ENCODE data around the gene RBM17. TPM values are rescaled to one million over a fixed set of nuclear protein-coding genes. Genes with fewer than 3 reads are reported as not detected.

The RBM17 gene
- total and polyA plus RNA-seq, 2 of the 4 experiments (the other 2 are of a cell fraction), result 24.6 to 56.7 TPM

- no peak overlapping the region for H2AFZ ChIP-seq (replicated peaks; ENCODE audit: low read length, poor library complexity)
- H3K4me2 ChIP-seq (ENCODE audit: low read depth, low read length), result peak overlapping the region; percentile 27; the same call in 1 of the 2 replicates
- H3K23ac ChIP-seq (ENCODE audit: low read depth, low read length), result no peak overlapping the region
- TF ChIP-seq CEBPB (IDR thresholded peaks at IDR 0.05; ENCODE audit: low read depth, low read length) (0 out of 2 replicates have a peak, but pooled peaks have one; percentile 16), RAD21 (IDR thresholded peaks at IDR 0.05; ENCODE audit: low read length) (no peak), MAFK (IDR thresholded peaks at IDR 0.05; ENCODE audit: low read depth, low read length) (peak; percentile 68), NFE2L2 (IDR thresholded peaks at IDR 0.05; ENCODE audit: low read depth, low read length) (no peak)
- TF ChIP-seq, protein P1, sequence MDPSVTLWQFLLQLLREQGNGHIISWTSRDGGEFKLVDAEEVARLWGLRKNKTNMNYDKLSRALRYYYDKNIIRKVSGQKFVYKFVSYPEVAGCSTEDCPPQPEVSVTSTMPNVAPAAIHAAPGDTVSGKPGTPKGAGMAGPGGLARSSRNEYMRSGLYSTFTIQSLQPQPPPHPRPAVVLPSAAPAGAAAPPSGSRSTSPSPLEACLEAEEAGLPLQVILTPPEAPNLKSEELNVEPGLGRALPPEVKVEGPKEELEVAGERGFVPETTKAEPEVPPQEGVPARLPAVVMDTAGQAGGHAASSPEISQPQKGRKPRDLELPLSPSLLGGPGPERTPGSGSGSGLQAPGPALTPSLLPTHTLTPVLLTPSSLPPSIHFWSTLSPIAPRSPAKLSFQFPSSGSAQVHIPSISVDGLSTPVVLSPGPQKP (IDR thresholded peaks at IDR 0.05; ENCODE audit: borderline replicate concordance, low read depth, low read length), result no peak
- dilution Hi-C loops (cut with HindIII; ENCODE audit: low sequenced_read_pairs, unreplicated experiment) (no loop called here), intact Hi-C loops (cut with micrococcal nuclease) (loop anchor here (1.0 kb wide), 1 partner anchor 287 kb away; no protein-coding TSS in a partner anchor), in situ Hi-C loops (cut with MboI; ENCODE audit: low sequenced_read_pairs) (loop anchor here (5.0 kb wide), 2 partner anchors 82 to 292 kb away; no protein-coding TSS in a partner anchor)
- H2BK20ac ChIP-seq (ENCODE audit: low read depth, low read length), result peak overlapping the region; percentile 50; the same call in 1 of the 2 replicates
- H2AK9ac ChIP-seq (replicated peaks; ENCODE audit: low read depth, low read length, poor library complexity), result no peak overlapping the region
- ChIA-PET CTCF (interaction anchor here (1.4 kb wide), 1 partner anchor 287 kb away, joined by 4 read pairs; no protein-coding TSS in a partner anchor), POLR2A (ENCODE audit: unreplicated experiment) (no interaction called here)
- WGBS, 2 experiments (ENCODE audit: extremely low coverage in 2 of 2, insufficient read length in 1 of 2), result no CpG with 5 or more reads among the region's 4 CpGs
- no peak overlapping the region for H3K9ac ChIP-seq (ENCODE audit: low read depth, low read length)
- H3K56ac ChIP-seq (ENCODE audit: extremely low read depth, insufficient read depth, low read length), result no peak overlapping the region
- no peak overlapping the region for H3K4me3 ChIP-seq (ENCODE audit: insufficient read depth, low read depth, low read length)
- no peaks in the 10 kb centered on the region for H3K27me3 ChIP-seq (ENCODE audit: control insufficient read depth, insufficient read depth, low read length)
- peak overlapping the region in 1 of 2 experiments; percentile 6; a peak in 1 of 4 replicates for H4K8ac ChIP-seq (ENCODE audit: low read depth in 2 of 2, low read length in 2 of 2)
- peak overlapping the region; percentile 39 for H3K4ac ChIP-seq (ENCODE audit: low read depth, low read length)
- peaks cover 3% of the 10 kb centered on the region; the same call in 1 of the 2 replicates for H4K20me1 ChIP-seq (ENCODE audit: insufficient read depth, low read length)
- peaks cover 26 to 50% of the 10 kb centered on the region in 2 experiments for H3K79me1 ChIP-seq (ENCODE audit: low read depth in 1 of 2, low read length in 2 of 2)
- BruUV-seq (replicated peaks), result no TSS peak
- H3K27ac ChIP-seq (ENCODE audit: insufficient read depth, low read length), result peak overlapping the region; percentile 19; the same call in 1 of the 2 replicates
- H2BK15ac ChIP-seq (ENCODE audit: low read depth, low read length), result peak overlapping the region; percentile 1; the same call in 1 of the 3 replicates
- peak overlapping the region; percentile 38 for H3K14ac ChIP-seq (replicated peaks; ENCODE audit: low read depth, low read length)
- H3K18ac ChIP-seq (ENCODE audit: low read depth, low read length), result peak overlapping the region; percentile 0; the same call in 1 of the 2 replicates
- H3K4me1 ChIP-seq (ENCODE audit: control insufficient read depth, insufficient read depth, low read length), result peaks cover 14% of the 10 kb centered on the region
- peak overlapping the region; percentile 76; the same call in 1 of the 2 replicates for H4K5ac ChIP-seq (ENCODE audit: low read depth, low read length)
- peak; percentile 25; the same call in 1 of the 2 replicates for ATAC-seq (ENCODE audit: low read depth)
- H4K91ac ChIP-seq (ENCODE audit: insufficient read depth, low read depth, low read length), result peak overlapping the region; percentile 10; the same call in 1 of the 2 replicates
- no peaks in the 10 kb centered on the region for H3K9me3 ChIP-seq (ENCODE audit: control insufficient read depth, insufficient read depth, low read length)
- DNase-seq, result peak; percentile 59
- H3K9me1 ChIP-seq (ENCODE audit: insufficient read depth, low read length), result peaks cover 6% of the 10 kb centered on the region
- H2BK5ac ChIP-seq (ENCODE audit: low read depth, low read length, poor library complexity, severe bottlenecking), result peak overlapping the region; percentile 92
- peaks cover 34% of the 10 kb centered on the region for H3K36me3 ChIP-seq (ENCODE audit: control insufficient read depth, insufficient read depth, low read length)
- H2AK5ac ChIP-seq (ENCODE audit: low read depth, low read length), result peak overlapping the region; percentile 39; the same call in 1 of the 2 replicates
- H2BK120ac ChIP-seq (ENCODE audit: low read depth, low read length), result peak overlapping the region; percentile 12; the same call in 1 of the 2 replicates
Observed at GRCh38 chr10:6114805-6115341, 26.0 kb downstream of the RBM17 start.

Data from IMR-90 (cell line).